D341Med (cell line): ENCODE measurements around the gene SLC25A40.
"Not testable (repeated sequence)": the region's sequence is repeated elsewhere in the genome, so short reads cannot be mapped to it uniquely, and the experiment has no call there.

Experiments
- DNase-seq: peaks from one replicate; pipeline ENCODE4 v3.0.0; 2012; ENCODE audit warnings: low spot score

SLC25A40 gene

DNA sequence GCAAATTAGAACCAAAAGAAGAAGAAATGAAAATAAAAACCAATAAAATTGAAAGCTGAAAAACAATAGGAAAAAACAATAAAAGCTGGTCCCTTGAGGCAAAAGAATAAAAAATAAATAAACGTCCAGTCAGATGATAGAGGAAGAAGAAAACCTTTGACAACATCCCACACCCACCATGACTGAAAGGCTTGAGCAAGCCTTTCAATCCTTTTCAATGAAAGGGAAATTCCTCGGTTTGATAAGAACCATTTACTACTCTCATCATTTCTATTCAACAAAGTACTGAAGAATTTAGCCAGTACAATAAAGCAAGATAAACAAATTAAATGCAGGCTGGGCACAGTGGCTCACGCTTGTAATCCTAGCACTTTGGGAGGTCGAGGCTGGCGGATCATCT lies 3.8 kb downstream of the SLC25A40 start:
- DNase-seq: no peak

- DNase-seq: no peak
Measured at GRCh38 chr7:87870471-87870870, 5.7 kb downstream of the SLC25A40 start.

- DNase-seq: not testable (repeated sequence)
Measured at GRCh38 chr7:87866533-87866932, 9.6 kb downstream of the SLC25A40 start.

DNA sequence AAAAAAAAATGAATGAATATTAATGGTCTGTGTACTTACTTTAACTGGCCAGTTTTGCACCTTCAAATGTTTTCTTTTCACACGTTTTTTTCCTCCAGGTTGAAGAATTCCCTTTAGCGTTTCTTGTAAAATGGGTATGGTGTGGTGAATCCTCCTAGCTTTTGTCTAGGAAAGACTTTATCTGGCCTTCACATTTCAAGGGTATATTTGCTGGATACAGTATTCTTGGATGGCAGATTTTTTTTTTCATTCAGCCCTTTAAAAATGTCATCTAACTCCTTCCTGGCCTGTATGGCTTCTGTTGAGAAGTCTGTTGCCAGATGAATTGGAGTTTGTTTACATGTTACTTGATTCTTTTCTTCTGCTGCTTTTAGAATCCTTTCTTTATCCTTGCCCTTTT lies 10.1 kb downstream of the SLC25A40 start:
- no peak for DNase-seq

DNA sequence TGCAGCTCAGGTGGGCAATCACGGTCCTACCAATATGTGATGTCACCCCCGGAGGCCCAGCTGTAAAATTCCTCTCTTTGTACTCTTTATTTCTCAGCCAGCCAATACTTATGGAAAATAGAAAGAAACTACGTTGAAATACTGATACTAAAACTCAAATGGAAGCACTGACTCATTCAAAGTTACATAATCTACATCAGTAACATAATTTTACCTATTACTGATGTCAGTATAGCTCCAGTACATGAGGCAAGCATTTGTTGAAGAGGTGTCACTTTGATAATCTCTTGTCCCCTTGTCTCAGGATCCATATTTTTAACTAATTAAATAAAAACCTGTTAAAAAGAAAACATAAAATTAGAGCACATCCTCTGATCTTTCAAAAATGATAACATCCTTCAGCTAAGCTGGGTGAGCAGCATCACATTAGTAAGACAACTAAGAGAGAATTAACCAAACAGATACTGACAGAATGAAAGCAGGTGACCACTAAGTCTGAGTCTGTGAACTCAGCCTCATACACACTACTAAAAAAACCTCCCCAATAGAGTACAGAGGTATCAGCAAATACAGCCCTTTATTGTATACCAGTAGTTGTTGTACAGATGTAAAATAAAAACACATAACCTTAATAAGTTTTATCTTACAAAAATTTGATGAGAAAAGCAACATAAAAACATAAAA lies 17.6 kb downstream of the SLC25A40 start:
- no peak for DNase-seq

- DNase-seq: no peak
Measured at GRCh38 chr7:87853237-87853864, 22.8 kb downstream of the SLC25A40 start.

DNA sequence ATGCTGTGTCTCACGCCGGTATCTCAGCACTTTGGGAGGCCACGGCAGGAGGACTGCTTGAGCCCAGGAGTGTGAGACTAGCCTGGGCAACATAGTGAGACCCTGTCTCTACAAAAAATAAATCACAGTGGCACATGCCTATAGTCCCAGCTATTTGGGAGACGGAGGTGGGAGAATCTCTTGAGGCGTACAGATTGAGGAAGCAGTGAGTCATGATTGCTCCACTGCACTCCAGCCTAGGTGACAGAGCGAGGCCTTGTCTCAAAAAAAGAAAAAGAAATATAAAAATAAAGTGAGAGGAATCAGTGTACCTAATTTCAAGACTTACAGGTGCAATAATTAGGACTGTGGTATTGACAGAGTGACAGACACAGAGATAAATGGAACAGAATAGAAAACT lies 23.9 kb downstream of the SLC25A40 start:
- no peak for DNase-seq

- no peak for DNase-seq
Measured at GRCh38 chr7:87850836-87851593, 25.1 kb downstream of the SLC25A40 start.

- no peak for DNase-seq
Measured at GRCh38 chr7:87837597-87837996, 38.6 kb downstream of the SLC25A40 start.

DNA sequence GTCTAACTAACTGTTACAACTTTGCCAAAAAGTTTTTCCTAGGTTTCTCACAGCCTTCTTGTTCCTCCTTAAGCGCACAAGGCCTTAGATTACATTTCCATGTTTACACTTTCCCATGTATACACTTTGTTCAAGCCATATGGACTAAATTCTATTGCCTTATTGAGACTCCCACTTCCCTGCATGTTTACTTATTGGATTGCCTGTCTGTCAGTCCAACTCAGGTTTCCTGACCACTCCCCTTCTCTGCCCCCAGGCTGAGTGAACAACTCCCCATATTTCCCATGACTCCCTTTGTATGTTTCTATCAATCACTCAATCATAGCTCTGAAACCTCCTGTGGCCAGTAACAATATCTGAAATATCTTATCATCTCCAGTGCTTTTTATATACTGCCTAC lies 43.0 kb downstream of the SLC25A40 start:
- DNase-seq: no peak

DNA sequence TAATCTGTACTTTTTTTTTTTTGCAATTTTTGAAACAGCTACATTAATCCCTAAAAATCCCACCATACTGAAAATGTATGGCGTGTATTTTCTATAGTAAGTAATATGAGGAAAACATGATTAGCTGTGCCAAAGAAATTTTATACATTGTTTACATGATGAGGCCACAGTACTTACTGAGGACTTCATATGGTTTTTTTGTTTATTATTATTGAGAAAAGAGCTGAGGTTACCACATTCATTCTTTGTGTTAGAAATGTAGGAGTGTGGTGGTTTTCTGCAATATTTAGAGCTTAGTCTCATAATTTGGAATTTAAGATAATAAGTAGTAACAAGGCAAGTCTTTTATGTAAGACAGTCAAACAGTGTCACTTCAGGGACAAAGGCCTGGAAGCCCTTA lies 45.1 kb downstream of the SLC25A40 start:
- no peak for DNase-seq

GRCh38 chr7:87828383-87828782 lies 47.8 kb downstream of the SLC25A40 start:
- DNase-seq: not testable (repeated sequence)

GRCh38 chr7:87825369-87825768 lies 50.8 kb downstream of the SLC25A40 start:
- not testable (repeated sequence) for DNase-seq

DNA sequence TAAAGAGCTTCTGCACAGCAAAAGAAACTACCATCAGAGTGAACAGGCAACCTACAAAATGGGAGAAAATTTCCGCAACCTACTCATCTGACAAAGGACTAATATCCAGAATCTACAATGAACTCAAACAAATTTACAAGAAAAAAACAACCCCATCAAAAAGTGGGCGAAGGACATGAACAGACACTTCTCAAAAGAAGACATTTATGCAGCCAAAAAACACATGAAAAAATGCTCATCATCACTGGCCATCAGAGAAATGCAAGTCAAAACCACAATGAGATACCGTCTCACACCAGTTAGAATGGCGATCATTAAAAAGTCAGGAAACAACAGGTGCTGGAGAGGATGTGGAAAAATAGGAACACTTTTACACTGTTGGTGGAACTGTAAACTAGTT lies 54.1 kb downstream of the SLC25A40 start:
- DNase-seq: not testable (repeated sequence)

DNA sequence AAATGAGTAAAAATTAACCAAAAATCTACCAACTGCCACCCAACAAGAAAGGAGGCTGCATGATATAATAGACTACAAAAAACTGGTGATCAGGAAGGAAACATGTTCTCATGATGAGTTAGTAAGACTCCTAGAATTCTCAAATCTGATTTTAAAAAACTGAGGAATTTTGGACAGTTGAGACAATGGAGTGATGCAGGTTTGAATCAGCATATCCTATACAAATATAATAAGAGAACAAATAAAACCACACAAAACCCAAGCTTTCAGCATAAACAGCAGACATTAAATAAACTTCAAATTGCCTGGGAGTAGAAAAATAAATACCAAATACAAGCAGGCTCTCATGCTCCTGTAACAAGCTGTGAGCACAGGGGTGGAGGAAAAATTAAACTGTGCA lies 57.8 kb downstream of the SLC25A40 start:
- no peak for DNase-seq

DNA sequence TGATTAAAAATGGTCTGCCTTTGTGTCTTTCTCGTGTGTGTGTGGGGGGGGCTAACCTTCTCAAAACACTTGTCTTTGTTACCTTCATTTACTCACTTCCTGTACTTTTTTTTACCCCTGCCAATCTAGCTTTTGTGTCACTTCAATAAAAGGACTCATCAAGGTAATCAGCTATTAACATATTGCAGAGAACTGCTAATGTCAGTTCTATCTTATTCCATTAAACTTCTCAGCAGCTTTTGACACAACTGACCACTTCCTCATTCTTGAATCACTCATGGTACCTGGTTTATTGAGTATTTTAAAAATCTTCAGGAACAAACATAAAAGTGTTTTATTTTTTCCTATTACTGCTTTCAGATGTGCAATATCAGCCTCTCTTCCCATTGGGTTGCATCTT lies 59.8 kb downstream of the SLC25A40 start:
- no peak for DNase-seq

DNA sequence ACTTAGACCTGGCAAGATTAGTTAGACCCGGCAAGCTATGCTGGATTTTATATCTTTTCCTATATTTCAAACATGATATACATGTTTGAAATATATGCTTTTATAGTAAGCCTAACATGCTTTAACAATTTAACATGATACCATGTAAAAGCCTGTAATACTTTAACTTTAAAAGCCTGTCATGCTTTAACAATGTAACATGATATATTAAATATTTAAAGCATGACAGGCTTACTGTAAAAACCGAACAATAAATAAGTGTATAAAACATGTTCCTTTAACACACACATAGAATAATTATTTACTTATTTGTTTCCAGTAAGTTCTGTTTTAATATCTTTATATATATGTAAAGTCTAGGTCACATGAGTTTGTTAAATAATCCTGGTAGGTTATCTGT lies 65.4 kb downstream of the SLC25A40 start:
- DNase-seq: no peak

GRCh38 chr7:87810130-87810529 lies 66.0 kb downstream of the SLC25A40 start:
- no peak for DNase-seq

GRCh38 chr7:87806150-87806549 lies 70.0 kb downstream of the SLC25A40 start:
- DNase-seq: no peak

- peak; percentile 56 for DNase-seq
Measured at GRCh38 chr7:87797798-87798403, 78.3 kb downstream of the SLC25A40 start.

DNA sequence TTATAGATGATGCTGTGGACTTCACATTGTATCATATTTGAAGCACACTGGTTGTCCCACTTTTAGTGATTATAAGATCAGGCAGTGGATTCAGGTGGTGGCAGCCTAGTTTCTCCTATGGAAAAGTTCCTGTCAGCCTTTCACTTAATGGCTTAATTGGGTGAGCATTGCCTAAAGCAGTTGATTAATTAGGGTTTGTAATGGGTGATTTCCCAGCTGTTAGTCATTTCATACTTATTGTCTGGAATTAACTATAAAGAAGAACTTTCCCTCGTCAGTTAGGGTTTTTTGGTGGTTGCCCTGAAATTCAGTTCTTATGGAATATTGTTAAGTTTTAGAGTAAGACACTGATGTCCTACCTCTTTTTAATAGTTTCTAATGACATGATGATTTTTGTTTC lies 78.8 kb downstream of the SLC25A40 start:
- DNase-seq: no peak

- DNase-seq: no peak
Measured at GRCh38 chr7:87785368-87785995, 90.7 kb downstream of the SLC25A40 start.
